ENCODE data around the gene LPAR4. TPM values are rescaled to one million over a fixed set of nuclear protein-coding genes. Genes with fewer than 3 reads are reported as not detected.
"Not testable (repeated sequence)": the region's sequence is repeated elsewhere in the genome, so short reads cannot be mapped to it uniquely, and the experiment has no call there.

LPAR4 gene
- total RNA-seq, 1 donor from 2014 or later: not detected

GRCh38 chrX:78801522-78801921 lies 54.0 kb downstream of the LPAR4 start:
- Histone ChIP-seq H3K36me3 (ENCODE audit: control insufficient read depth, insufficient read depth, low read length) (no peaks in the 10 kb centered on the region), H3K4me3 (ENCODE audit: low read depth, low read length) (no peak overlapping the region), H3K27me3 (ENCODE audit: control insufficient read depth, insufficient read depth, low read length) (no peaks in the 10 kb centered on the region)
- no peak for DNase-seq (ENCODE audit: low read depth)
- TF ChIP-seq, protein P1, sequence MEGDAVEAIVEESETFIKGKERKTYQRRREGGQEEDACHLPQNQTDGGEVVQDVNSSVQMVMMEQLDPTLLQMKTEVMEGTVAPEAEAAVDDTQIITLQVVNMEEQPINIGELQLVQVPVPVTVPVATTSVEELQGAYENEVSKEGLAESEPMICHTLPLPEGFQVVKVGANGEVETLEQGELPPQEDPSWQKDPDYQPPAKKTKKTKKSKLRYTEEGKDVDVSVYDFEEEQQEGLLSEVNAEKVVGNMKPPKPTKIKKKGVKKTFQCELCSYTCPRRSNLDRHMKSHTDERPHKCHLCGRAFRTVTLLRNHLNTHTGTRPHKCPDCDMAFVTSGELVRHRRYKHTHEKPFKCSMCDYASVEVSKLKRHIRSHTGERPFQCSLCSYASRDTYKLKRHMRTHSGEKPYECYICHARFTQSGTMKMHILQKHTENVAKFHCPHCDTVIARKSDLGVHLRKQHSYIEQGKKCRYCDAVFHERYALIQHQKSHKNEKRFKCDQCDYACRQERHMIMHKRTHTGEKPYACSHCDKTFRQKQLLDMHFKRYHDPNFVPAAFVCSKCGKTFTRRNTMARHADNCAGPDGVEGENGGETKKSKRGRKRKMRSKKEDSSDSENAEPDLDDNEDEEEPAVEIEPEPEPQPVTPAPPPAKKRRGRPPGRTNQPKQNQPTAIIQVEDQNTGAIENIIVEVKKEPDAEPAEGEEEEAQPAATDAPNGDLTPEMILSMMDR (IDR thresholded peaks at IDR 0.05; ENCODE audit: insufficient read depth, low read length, poor library complexity, severe bottlenecking): no peak

GRCh38 chrX:78802526-78802925 lies 55.0 kb downstream of the LPAR4 start:
- not testable (repeated sequence) for DNase-seq (ENCODE audit: low read depth); H3K27me3 ChIP-seq (ENCODE audit: control insufficient read depth, insufficient read depth, low read length); H3K36me3 ChIP-seq (ENCODE audit: control insufficient read depth, insufficient read depth, low read length); H3K4me3 ChIP-seq (ENCODE audit: low read depth, low read length)

Other genes with a start within 250 kb of the LPAR4 start
- not detected in 2 replicates for gene RTL3, start 88.4 kb upstream of the LPAR4 start, total RNA-seq
- not detected in 2 replicates for gene P2RY10, start 197.7 kb downstream of the LPAR4 start, total RNA-seq

All from kidney epithelial cell (primary cell).